Coronary artery (tissue), 2 donors: ENCODE measurements around the gene RDH5.
A peak's percentile ranks its signal among the peaks of the same experiment; 100 is the strongest.

Experiments
- DNase-seq: peaks from one replicate; pipeline ENCODE4 v3.0.0-alpha.2; 2017; ENCODE audit warnings: low spot score
- H3K27ac ChIP-seq, 2 donors: fragments of 200-600 bp; sonication (generic); one replicate each; pipeline ENCODE4 v1.5.1; 2016 to 2019
- H3K4me3 ChIP-seq: fragments of 200-600 bp; sonication (generic); 2 replicates; pipeline ENCODE4 v1.5.1; 2016; ENCODE audit warnings: mild to moderate bottlenecking, moderate library complexity
- TF ChIP-seq, protein P1 (sequence below): fragments of 200-600 bp; sonication (generic); IDR thresholded peaks from one replicate; pipeline ENCODE4 v1.5.1; 2019; ENCODE audit warnings: antibody characterized with exemption

The RDH5 gene

DNA sequence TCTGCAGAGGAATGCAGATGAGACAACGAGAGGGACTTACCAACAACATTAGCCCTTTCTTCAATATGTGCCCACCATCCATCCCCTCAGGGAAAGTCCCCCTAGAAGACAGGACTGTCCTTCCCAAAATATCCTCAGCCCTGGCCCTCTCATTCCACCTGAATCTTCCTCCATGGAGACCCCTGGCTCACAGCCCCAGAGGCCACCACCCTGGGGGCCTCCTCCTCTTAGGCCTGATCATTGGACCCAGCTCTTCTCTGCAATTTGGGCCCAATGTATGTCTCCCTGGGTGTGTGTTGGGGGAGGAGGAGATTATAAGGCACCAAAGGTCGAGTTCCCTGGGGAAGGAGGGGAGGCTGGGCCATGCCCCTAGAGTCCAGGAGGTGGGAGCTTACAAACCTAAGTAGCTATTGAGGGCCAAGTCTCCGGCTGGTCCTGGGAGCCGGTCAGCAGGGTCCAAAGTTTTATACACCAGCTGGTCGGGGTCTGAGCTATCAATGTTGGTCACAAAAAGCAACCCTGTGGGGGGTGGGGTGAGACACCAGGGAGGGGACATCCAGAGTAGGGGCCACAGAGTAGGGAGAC, 20.6 kb upstream of the RDH5 start:
- H3K4me3 ChIP-seq = no peak overlapping the region
- TF ChIP-seq, protein P1, sequence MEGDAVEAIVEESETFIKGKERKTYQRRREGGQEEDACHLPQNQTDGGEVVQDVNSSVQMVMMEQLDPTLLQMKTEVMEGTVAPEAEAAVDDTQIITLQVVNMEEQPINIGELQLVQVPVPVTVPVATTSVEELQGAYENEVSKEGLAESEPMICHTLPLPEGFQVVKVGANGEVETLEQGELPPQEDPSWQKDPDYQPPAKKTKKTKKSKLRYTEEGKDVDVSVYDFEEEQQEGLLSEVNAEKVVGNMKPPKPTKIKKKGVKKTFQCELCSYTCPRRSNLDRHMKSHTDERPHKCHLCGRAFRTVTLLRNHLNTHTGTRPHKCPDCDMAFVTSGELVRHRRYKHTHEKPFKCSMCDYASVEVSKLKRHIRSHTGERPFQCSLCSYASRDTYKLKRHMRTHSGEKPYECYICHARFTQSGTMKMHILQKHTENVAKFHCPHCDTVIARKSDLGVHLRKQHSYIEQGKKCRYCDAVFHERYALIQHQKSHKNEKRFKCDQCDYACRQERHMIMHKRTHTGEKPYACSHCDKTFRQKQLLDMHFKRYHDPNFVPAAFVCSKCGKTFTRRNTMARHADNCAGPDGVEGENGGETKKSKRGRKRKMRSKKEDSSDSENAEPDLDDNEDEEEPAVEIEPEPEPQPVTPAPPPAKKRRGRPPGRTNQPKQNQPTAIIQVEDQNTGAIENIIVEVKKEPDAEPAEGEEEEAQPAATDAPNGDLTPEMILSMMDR = no peak
- peak overlapping the region in 1 of 2 donors; percentile 37 for H3K27ac ChIP-seq
- no peak for DNase-seq

DNA sequence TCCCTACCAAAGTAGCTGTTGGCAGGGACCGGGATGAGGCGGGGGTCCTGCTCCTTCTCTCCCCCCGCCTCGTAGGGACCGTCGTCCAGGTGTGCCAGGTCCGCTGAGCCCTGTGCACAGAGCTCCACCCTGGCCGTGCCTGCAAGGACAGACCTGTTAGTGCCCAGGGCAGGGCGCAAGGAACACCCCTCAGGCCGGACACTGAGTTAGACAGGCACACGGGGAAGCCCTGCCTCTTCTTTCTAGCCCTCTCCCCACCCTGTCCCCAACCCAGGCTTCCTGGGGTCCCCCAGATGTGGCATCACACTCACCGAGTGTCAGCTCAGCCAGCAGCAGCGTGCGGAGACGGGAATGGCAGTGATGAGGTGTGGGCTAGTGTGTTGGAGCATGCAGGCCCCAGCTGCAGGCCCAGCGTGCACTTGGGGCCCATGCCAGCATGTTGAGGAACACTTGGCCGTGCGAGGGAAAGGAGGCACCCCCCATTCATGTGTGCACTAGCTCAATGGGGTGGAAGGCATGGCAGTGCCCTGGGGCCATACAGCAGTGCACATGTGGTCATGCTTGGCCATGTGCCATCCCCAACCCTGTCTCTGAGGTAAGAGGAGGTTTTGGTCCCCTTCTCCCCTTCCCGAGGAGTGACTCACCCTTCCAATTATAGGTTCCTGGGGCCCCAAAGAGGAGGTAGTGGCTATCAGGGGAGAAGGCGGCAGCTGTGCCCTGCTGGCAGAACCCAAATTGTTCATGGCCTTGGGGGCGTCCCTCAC, 19.8 kb upstream of the RDH5 start:
- TF ChIP-seq, protein P1 = no peak
- DNase-seq = no peak
- peak overlapping the region; percentile 3 for H3K4me3 ChIP-seq
- H3K27ac ChIP-seq = peak overlapping the region in 1 of 2 donors; percentile 60

DNA sequence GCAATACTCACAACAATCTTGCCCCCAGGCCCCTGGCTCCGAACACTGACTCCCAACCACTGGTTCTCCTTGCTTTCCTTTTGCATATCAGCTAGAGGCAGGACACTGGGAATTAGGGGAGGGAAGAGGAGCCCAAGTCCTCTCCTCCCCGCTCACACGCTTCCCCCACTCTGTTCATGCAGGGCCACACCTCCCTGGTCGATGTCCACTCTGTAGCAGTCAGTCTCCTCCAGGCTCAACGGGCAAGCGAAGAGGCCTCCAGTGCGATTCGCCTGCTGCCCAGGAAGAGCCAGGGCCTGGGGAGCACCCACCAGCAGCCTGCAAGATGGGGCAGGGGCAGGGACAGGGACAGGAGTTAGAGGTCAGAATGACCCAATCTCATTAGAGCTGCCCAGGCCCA, 17.3 kb upstream of the RDH5 start:
- DNase-seq = no peak
- Histone ChIP-seq H3K4me3 (peak overlapping the region; percentile 88), H3K27ac (peak overlapping the region; percentile 76 to 98)
- TF ChIP-seq, protein P1 = no peak

DNA sequence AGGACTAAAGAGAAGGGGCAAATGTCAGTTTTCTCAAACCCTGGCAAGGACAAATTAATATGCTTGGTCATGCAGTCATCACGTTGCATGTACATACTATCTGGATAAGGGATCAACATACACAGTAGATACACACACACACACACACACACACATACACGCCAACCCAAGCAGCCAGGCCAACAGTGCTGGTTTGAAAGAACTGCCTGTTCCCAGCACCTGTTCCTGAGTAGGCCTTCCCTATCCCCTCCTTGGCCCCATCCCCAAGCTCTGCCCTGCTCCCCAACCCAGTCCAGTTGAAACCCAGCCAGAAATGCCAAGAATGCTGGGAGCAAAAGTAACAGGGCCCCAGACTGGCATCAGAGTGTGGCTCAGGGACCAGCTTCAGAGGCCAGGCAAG, 16.9 kb upstream of the RDH5 start:
- DNase-seq = no peak
- TF ChIP-seq, protein P1 = no peak
- Histone ChIP-seq H3K27ac (peak overlapping the region; percentile 76 to 98), H3K4me3 (peak overlapping the region; percentile 88)

DNA sequence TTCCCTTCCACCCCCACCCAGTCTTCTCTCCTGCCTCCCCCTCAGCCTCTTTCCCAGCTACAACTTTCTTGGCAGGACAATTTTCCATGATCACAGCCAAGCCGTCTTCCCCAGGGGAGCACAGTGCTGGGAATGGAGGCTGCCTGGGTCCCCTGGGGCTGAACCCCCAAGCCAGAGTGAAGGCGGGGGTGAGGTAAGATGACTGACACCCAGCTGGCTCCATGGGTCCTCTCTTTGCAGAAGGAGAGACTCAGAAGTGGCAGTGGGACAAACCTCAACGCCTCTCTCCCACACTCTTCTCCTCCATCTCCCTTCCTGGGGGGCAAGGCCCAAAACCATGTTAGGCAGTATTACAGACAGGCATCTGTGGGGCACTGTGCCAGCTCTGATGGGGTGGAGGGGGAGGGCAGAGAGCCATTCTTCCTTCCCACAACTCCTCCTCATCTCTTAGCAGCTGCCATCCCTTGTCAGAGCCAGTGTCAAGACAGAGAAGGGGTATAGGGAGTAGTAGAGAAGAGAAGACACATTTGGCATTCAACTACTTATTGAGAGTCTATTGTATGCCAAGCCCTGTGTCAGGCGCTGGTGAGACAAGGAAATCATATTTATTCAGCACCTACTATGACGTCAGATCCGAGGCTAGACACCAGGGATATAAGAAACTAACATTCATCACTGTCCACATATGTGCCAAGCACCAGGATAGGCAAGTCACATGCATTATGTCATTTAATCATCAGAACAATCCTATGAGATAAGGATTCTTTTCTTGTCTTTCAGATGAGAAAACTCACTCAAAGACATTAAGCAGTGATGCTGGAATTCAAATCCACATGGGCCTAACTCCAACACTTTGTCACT, 16.1 kb upstream of the RDH5 start:
- H3K27ac ChIP-seq = peak overlapping the region; percentile 76 to 98
- TF ChIP-seq, protein P1 = no peak
- DNase-seq = peak; percentile 90
- peak overlapping the region; percentile 88 for H3K4me3 ChIP-seq

DNA sequence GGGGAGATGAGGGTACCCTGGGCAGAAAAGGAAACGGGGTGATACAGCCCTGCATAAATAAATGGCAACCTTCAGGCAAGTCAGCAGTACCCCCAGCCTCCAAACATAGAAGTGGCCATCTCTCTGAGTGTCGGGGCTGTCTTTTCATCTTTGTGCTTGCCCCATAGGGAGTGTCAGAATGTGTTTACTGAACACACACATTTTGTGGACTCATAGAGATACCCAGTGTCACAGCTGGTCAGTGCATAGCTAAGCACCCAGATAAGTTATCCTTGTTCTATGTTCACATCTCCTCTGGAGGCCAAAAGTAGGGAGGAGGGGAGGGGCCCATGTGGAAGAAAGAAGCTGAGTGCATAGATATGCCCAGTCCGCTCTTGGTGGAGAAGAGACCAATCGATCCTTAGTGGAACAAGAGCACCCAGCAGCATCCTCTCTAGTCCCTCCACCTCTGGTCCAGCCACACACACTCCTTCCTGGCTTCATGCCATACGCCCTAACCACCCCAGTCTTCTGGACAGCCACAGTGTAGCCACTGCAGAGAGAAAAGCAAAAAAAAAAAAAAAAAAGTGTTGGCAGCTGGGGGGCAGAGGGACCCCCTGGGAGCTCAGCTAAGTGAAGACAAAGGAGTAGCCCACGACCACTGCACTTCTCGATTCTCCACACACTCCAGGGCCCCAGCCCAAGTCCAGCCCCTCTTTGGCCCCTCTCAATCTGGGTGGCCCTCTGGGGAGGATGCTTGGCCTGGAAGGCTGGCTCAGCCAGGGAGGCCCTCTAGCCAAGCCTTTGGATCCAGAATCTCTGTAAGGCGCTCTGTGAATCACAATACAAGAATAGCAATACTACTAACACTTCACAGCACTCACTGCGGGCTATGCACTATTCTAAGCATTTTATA, 15.1 kb upstream of the RDH5 start:
- TF ChIP-seq, protein P1 = no peak
- Histone ChIP-seq H3K27ac (peak overlapping the region; percentile 76 to 98), H3K4me3 (peak overlapping the region; percentile 88)
- DNase-seq = no peak
